NCI-H446 (cell line): ENCODE results near the gene FAM20C.
"Not testable (repeated sequence)": the region's sequence is repeated elsewhere in the genome, so short reads cannot be mapped to it uniquely, and the experiment has no call there.

Experiments used
- DNase-seq, 2 experiments: peaks; one replicate each; lab custom pipeline; 2025; lab: John Stamatoyannopoulos, UW

FAM20C gene

GRCh38 chr7:256981-257646, 64.7 kb downstream of the FAM20C start:
- DNase-seq: no peak

- no peak for DNase-seq
Measured at GRCh38 chr7:257647-257992, 65.2 kb downstream of the FAM20C start.

GRCh38 chr7:258476-259190, 66.3 kb downstream of the FAM20C start:
- DNase-seq: no peak

GRCh38 chr7:259191-259505, 66.8 kb downstream of the FAM20C start:
- no peak for DNase-seq

GRCh38 chr7:259751-260405, 67.5 kb downstream of the FAM20C start:
- no peak for DNase-seq

GRCh38 chr7:260441-261281, 68.3 kb downstream of the FAM20C start:
- DNase-seq: no peak

- no peak for DNase-seq
Measured at GRCh38 chr7:261341-262250, 69.2 kb downstream of the FAM20C start.

- DNase-seq: no peak
Measured at GRCh38 chr7:262251-262572, 69.8 kb downstream of the FAM20C start.

GRCh38 chr7:262631-263311, 70.4 kb downstream of the FAM20C start:
- not testable (repeated sequence) for DNase-seq

- DNase-seq: not testable (repeated sequence)
Measured at GRCh38 chr7:263483-264351, 71.3 kb downstream of the FAM20C start.

- no peak for DNase-seq
Measured at GRCh38 chr7:264541-265191, 72.3 kb downstream of the FAM20C start.

- no peak for DNase-seq
Measured at GRCh38 chr7:265192-265997, 73.0 kb downstream of the FAM20C start.

GRCh38 chr7:265998-266850, 73.9 kb downstream of the FAM20C start:
- DNase-seq: no peak

GRCh38 chr7:266851-267840, 74.8 kb downstream of the FAM20C start:
- DNase-seq: no peak

GRCh38 chr7:268991-269390, 76.6 kb downstream of the FAM20C start:
- no peak for DNase-seq

- DNase-seq: no peak
Measured at GRCh38 chr7:269721-270120, 77.3 kb downstream of the FAM20C start.
